Dermis blood vessel endothelial cell (primary cell): Measurements from ENCODE around the gene MME. TPM values are rescaled to one million over a fixed set of nuclear protein-coding genes. Genes with fewer than 3 reads are reported as not detected.

Experiments
- total RNA-seq: library from RNA; depleted of rRNA; stranded (reverse); fragments of >200 nt; gene quantifications from 2 replicates; pipeline ENCODE4 v1.2.3, GENCODE V29; 2014

Gene MME
- total RNA-seq, 1 donor from 2014 or later = 7.3 TPM

Other genes with a start within 250 kb of the MME start
- gene STRIT1, start 213.4 kb downstream of the MME start, total RNA-seq = not detected in 2 replicates